ENCODE measurements around the gene INAFM2.

Gene INAFM2

GRCh38 chr15:40307421-40308211 is 15.9 kb upstream of the INAFM2 start, which contains the start of gene PLCB2:
Gene PLCB2 (minus strand): TSS chr15:40307935. CDS start chr15:40307672, 263 bp downstream.
- no peak for DNase-seq

DNA sequence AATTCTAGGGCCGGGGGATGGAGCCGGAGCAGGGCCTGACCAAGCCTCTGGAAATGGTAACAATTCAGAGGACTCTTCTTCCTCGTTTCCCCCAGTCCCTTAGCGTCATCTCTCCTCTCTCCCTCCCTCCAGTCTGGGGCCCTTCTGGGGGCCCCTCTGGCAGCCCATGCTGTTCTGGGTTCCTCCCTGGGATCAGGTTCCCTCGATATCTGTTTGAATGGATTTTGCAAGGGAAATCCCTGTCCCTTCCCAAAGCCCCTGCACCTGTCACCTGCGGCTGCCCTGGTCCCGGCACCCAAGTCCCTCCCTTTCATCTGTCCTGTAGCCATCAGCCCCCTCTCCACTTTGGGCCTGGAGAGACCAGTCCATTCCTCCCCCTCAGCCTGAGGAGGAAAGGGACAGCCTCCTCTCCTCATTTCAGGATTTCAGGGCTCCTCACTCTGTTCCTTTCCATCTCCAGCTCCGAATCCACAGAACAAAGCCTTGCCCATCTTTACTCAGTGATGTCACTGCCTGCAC is 14.1 kb upstream of the INAFM2 start:
- no peak for DNase-seq

- peak; percentile 0 for DNase-seq
These were observed 13.2 kb upstream of the INAFM2 start for GRCh38 chr15:40310001-40310959.

- no peak for DNase-seq
These were observed 12.5 kb upstream of the INAFM2 start for GRCh38 chr15:40310993-40311392.

GRCh38 chr15:40312370-40313158 is 10.9 kb upstream of the INAFM2 start:
- DNase-seq: no peak

DNA sequence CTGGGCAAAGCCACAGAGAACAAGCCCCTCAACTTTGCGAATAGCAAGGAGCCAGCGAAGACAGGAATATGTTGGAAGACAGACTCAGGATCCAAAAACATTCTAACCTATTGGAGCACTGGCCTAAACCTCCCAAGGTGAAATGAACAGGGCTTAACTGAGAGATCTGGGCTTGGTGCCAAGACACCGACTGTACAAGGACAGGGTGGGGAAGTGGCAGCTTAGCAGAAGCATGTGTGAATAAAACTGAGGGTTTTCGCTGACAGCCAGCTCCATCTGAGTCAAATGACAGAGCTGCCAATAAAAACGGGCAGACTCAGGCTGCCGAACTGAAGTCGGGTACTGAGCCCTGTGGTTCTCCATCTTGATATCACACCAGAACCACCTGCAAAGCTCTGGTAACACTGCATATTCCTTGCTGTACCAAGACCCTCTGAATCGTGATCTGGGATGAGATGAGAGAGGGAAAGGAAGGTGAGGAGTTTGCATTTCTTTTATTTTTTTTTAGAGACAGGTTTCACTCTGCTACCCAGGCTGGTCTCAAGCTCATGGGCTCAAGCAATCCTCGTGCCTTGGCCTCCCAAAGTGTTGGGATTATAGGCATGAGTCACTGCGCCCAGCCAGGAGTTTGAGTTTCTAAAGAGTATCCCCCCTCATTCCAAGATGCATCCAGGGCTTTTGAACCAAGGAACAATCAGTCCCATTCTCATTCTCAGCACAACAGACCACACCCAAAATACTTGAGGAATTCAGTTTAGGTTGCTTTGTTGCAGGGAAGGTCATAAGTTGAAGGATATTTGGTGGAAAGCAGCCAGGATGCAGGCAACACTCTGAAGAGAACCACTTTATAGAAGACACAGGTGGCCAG is 9.7 kb upstream of the INAFM2 start:
- DNase-seq: peak; percentile 80

DNA sequence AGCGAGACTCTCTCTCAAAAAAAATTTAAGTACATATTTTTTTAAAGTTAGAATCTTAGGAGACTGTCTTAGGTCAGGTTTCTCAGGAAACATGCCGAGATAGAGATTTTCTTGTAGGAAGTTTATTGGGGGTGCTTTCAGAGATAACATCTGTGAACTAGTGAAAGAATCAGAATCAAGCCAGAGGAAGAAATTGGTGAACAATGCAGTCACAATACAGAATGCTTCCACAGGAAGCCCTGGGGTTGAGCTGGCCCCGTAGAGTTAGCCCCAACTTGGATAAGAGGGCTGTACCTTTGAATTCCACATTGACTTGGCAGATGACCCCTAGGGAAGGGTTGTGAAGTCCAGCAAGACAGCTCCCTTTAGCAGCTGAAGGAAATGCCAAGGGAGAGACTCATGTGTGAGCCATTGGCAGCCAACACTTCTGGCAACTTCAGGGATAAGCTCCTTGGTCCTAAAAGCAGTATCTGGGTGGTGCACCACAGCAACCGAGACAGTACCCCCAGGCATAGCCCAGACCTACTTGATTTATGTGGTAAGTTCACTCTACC is 8.7 kb upstream of the INAFM2 start:
- DNase-seq: no peak

DNA sequence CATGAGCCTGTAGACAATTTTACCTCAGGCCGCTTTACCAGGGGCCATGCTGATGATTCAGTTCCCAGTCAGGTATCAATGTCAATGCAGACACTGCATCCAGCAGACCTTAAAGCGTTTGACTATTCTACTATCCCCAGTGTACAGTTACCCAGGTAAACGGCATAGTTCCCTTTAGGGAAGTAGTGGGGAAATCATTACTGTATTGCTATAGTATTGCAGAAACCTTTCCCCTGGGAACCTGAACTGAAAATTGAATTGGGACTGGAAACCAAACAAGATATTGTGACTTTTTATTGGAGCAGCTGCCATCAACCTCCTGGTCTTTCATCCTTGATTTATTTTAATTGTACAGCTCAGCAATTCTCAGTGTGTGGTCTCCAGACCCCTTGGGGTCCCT is 6.6 kb upstream of the INAFM2 start:
- no peak for DNase-seq

- no peak for DNase-seq
These were observed 5.9 kb upstream of the INAFM2 start for GRCh38 chr15:40317580-40317979.

- no peak for DNase-seq
These were observed 3.1 kb upstream of the INAFM2 start for GRCh38 chr15:40320409-40320808.

DNA sequence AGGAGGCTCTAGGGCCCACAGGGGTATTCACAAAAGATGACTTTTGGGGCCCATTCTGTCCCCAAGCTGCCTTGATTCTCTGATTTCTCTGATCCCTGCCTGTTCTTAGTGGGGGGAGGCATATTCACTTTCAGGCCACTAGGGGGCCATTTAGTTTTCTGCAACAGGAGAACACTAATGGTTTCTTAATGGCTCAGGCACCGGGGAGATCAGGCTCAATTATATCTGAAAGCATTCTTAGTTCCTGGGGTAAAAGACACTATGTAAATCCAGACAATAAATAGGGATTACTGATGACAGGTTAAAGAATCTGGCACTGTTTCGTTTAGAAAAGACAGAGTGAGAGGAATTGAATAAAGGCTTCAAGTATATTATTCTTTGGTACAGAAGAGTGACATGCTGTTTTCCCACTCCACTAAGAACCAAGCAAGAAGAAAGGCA is 2.5 kb upstream of the INAFM2 start:
- DNase-seq: peak; percentile 65

DNA sequence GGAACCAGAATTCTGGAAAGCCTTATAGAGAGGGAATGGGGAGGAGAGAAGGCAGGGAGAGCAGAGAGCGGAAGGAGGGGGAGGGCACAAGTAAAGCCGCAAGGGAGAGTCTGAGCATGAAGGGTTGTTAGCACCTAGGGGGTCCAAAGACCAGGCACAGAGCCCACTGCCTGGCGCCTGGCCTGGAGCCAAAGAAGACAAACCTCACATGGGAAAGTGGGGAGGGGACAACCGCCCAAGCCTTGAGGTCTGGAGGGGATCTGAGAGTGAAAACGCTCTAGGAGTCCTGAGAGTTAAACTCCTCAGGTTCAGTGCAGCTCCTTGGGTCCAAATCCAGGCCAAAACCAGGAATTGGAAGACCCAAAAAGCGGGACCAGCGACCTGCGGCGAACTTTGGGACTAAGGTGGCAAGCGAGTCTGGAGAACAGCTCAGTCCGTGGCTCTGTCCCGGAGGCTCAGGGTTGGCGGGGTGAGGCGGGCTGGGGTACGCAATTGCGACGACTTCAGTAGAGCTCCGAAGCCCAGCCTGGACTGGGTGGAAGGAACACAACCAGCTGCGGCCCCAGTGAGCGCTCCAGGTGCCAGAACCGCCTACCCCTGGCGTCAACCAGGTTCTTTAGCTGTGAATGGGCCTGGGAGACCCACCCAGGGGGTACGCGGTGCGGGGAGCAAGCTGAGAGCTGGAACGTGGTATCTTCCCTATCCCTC is 807 bp upstream of the INAFM2 start:
- DNase-seq: peak; percentile 1

DNA sequence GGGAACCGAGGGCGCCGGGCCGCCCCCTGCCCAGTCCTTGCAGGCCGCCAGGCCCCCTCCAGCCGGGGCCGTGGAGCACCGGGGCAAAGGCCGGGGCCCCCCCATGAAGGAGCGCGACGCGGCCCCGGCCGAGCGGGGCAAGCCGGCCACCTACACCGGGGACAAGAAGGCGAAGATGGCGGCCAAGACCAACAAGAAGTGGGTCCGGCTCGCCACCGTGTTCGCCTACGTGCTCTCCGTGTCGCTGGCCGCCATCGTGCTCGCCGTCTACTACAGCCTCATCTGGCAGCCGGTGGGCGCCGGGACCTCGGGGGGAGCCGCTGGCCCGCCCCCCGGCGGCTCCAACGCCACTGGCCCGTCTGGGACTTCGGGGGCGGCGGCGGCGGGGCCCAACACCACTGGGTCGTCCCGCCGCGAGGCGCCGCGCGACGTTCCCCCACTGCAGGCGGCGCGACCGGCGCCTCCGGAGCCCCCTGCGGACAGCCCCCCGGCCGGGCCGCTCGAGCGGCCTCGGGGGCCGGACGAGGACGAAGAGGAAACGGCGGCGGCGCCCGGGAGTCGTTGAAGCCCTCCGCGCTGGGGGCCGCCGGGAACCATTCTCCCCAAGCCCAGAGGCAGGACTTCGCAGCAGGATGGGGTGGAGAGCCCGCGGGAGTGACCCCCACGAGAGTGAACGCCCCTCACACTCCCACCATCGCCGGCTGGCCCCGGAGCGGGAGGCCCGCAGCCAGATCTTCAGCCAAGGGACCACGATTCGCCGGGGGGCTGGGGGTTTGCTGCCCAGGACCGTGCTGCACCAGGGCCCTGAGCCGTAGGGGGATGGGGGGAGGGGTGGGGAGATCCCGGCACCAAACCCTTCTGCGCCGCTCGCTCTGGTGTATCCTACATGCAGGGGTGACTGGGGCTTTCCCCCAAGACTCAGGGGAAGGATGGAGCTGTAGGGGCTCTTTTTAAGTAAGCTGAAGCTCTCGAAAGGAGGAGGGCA is 753 bp downstream of the INAFM2 start:
- DNase-seq: no peak

GRCh38 chr15:40325188-40325587 is 1.7 kb downstream of the INAFM2 start:
- no peak for DNase-seq

DNA sequence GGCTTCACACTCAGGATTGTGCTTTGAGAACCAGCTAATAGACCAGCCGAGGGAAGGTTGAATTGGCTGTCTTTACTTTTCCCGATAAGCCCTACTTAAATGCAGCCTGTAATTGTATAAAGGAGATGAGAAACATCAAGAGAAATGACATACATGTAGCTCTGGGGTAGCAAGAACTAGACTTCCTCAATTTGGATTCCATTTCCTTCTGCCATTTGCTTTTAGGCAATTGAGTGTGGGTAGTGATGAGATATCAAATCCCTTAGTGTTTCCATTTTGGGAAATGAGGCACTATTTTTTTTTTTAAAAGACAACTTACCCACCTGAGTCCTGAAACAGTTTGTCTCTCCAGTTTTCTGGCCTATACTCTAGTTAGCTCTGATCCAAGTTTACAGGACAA is 2.2 kb downstream of the INAFM2 start:
- no peak for DNase-seq

DNA sequence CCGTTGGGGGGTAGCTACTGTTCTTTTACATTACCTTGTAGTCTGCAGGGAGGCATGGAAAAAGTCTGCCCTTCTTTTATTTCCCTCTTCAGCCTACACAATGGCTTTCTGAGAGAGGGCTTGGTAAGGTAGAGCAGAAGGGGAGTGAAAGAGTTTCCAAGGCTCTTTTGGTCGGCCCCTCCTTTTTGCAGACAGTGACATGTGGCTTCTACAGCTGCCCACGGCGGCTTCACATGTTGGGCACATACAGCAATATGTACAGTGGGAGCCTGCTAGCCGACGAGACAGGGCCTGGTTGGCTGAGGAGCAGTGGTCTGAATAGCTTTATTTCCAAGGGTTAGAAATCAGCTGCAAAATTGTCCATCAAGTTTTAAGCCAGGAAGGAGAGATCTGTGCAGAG is 4.0 kb downstream of the INAFM2 start:
- no peak for DNase-seq

DNA sequence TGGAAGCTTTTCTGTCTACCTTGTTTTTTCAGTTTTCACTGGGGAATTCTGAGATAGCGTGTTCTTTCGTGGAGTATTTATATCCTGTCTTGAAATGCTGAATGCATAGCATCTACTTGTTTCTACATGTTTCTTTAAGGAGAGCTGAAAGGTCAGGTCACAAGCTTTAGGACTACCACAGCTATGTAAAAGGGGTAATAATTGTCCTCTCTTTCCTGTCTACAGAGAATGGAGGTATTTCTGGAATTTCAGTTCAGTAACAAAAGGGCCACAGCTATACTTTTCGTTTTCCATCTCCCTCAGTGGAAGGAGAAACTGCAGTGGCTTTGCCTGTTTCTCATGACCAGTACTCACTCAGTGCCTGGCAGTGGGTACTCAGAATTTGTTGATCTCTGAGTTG is 4.7 kb downstream of the INAFM2 start:
- DNase-seq: no peak

- DNase-seq: no peak
These were observed 5.3 kb downstream of the INAFM2 start for GRCh38 chr15:40328751-40329150.

GRCh38 chr15:40329804-40330203 is 6.3 kb downstream of the INAFM2 start:
- DNase-seq: no peak
